HEK293 (cell line): ENCODE measurements around the gene SERPINB5.

Experiments
- CTCF ChIA-PET: fragments of 350-600 bp; formaldehyde crosslinking; extraction: SDS; loops from one replicate; lab custom pipeline; 2021; ENCODE audit warnings: antibody characterized with exemption; lab: Yijun Ruan, JAX
- POLR2A ChIA-PET: fragments of 300-600 bp; formaldehyde crosslinking; extraction: SDS; loops from one replicate; lab custom pipeline; 2020; ENCODE audit warnings: antibody characterized with exemption, inconsistent platforms; lab: Yijun Ruan, JAX
- H3K27ac ChIP-seq: fragments of 200-500 bp; sonication (Bioruptor generic); 2 replicates; pipeline ENCODE4 v1.5.1; 2014; ENCODE audit warnings: low read depth, low read length, control low read depth, inconsistent platforms; ENCODE audit errors: extremely low read depth
- H3K36me3 ChIP-seq, 2 experiments: fragments of 200-500 bp in 1 of 2; sonication (Bioruptor generic) in 1 of 2; 1 replicate in 1 of 2; 2 replicates in 1 of 2; pipeline ENCODE4 v1.5.1; 2014 to 2017; ENCODE audit warnings: inconsistent platforms in 2 of 2, low read length in 2 of 2; ENCODE audit not compliant: control insufficient read depth in 2 of 2, insufficient read depth in 1 of 2
- H3K4me1 ChIP-seq: fragments of 200-500 bp; sonication (Bioruptor generic); 2 replicates; pipeline ENCODE4 v1.5.1; 2014; ENCODE audit warnings: mild to moderate bottlenecking, low read length, inconsistent platforms; ENCODE audit not compliant: control insufficient read depth, insufficient read depth
- H3K4me3 ChIP-seq: 2 replicates; pipeline ENCODE4 v1.5.1; 2011; ENCODE audit warnings: low read depth, mild to moderate bottlenecking, control low read depth, low read length, moderate library complexity
- H3K9me3 ChIP-seq: fragments of 200-500 bp; sonication (Bioruptor generic); 2 replicates; pipeline ENCODE4 v1.5.1; 2014; ENCODE audit warnings: low read depth, low read length, inconsistent platforms; ENCODE audit not compliant: control insufficient read depth, insufficient read depth
- AEBP2 ChIP-seq: fragments of 450-650 bp; formaldehyde crosslinking; IDR thresholded peaks from 2 replicates; pipeline ENCODE4 v1.5.1; 2016; ENCODE audit warnings: missing biosample characterization, missing genetic modification characterization, borderline replicate concordance
- CTCF ChIP-seq: fragments of 450-650 bp; formaldehyde crosslinking; IDR thresholded peaks from 2 replicates; pipeline ENCODE4 v1.5.1; 2016; ENCODE audit warnings: missing biosample characterization, missing genetic modification characterization
- HOXA7 ChIP-seq: sonication (generic); formaldehyde crosslinking; IDR thresholded peaks from 2 replicates; pipeline ENCODE4 v1.8.1; 2022; ENCODE audit warnings: missing genetic modification reagents, borderline replicate concordance
- HOXD13 ChIP-seq: sonication (generic); formaldehyde crosslinking; IDR thresholded peaks from 2 replicates; pipeline ENCODE4 v1.8.0; 2022; ENCODE audit warnings: missing genetic modification reagents, borderline replicate concordance
- IKZF3 ChIP-seq: fragments of 450-650 bp; IDR thresholded peaks from 2 replicates; pipeline ENCODE4 v1.5.0; 2018; ENCODE audit warnings: missing biosample characterization, mild to moderate bottlenecking, missing genetic modification characterization, moderate library complexity
- KLF9 ChIP-seq: fragments of 450-650 bp; formaldehyde crosslinking; IDR thresholded peaks from 2 replicates; pipeline ENCODE4 v1.5.1; 2016; ENCODE audit warnings: missing biosample characterization, missing genetic modification characterization, low read depth
- OVOL3 ChIP-seq: fragments of 450-650 bp; formaldehyde crosslinking; IDR thresholded peaks from 2 replicates; pipeline ENCODE4 v1.5.1; 2016; ENCODE audit warnings: missing biosample characterization, missing genetic modification characterization
- YY2 ChIP-seq: fragments of 450-650 bp; formaldehyde crosslinking; IDR thresholded peaks from 2 replicates; pipeline ENCODE4 v1.5.1; 2016; ENCODE audit warnings: missing biosample characterization, missing genetic modification characterization
- ZNF140 ChIP-seq: fragments of 450-650 bp; formaldehyde crosslinking; IDR thresholded peaks from 2 replicates; pipeline ENCODE4 v1.5.1; 2016; ENCODE audit warnings: missing biosample characterization, missing genetic modification characterization
- ZNF221 ChIP-seq: fragments of 450-650 bp; formaldehyde crosslinking; IDR thresholded peaks from 2 replicates; pipeline ENCODE4 v1.5.1; 2017; ENCODE audit warnings: missing biosample characterization, missing genetic modification characterization, borderline replicate concordance
- ZNF223 ChIP-seq: fragments of 450-650 bp; formaldehyde crosslinking; IDR thresholded peaks from 2 replicates; pipeline ENCODE4 v1.5.1; 2016; ENCODE audit warnings: missing biosample characterization, missing genetic modification characterization
- ZNF280C ChIP-seq: fragments of 450-650 bp; formaldehyde crosslinking; IDR thresholded peaks from 2 replicates; pipeline ENCODE4 v1.5.1; 2016; ENCODE audit warnings: missing biosample characterization, missing genetic modification characterization
- ZNF426 ChIP-seq: fragments of 450-650 bp; formaldehyde crosslinking; IDR thresholded peaks from 2 replicates; pipeline ENCODE4 v1.5.1; 2017; ENCODE audit warnings: missing biosample characterization, missing genetic modification characterization, mild to moderate bottlenecking, inconsistent platforms, moderate library complexity
- ZNF449 ChIP-seq: fragments of 450-650 bp; formaldehyde crosslinking; IDR thresholded peaks from 2 replicates; pipeline ENCODE4 v1.5.1; 2017; ENCODE audit warnings: missing biosample characterization, mild to moderate bottlenecking, missing genetic modification characterization, moderate library complexity
- ZNF629 ChIP-seq: fragments of 450-650 bp; formaldehyde crosslinking; IDR thresholded peaks from 2 replicates; pipeline ENCODE4 v1.5.1; 2017; ENCODE audit warnings: missing biosample characterization, missing genetic modification characterization
- ZNF654 ChIP-seq: fragments of 450-650 bp; formaldehyde crosslinking; IDR thresholded peaks from 2 replicates; pipeline ENCODE4 v1.5.1; 2016; ENCODE audit warnings: low read depth, missing biosample characterization, missing genetic modification characterization
- TF ChIP-seq, protein P1 (sequence below): fragments of 450-650 bp; formaldehyde crosslinking; IDR thresholded peaks from 2 replicates; pipeline ENCODE4 v1.5.1; 2016; ENCODE audit warnings: missing biosample characterization, missing genetic modification characterization
- TF ChIP-seq, protein P2 (sequence below): fragments of 450-650 bp; formaldehyde crosslinking; IDR thresholded peaks from 2 replicates; pipeline ENCODE4 v1.5.1; 2016; ENCODE audit warnings: missing biosample characterization, missing genetic modification characterization

Gene SERPINB5

GRCh38 chr18:63465059-63465458 lies 11.7 kb upstream of the SERPINB5 start (continued):
- TF ChIP-seq ZNF280C (tag by site-specific recombination) (no peak), ZNF223 (no peak), ZNF426 (tag by site-specific recombination) (no peak), HOXA7 (CRISPR knock-in tag) (no peak), ZNF449 (tag by site-specific recombination) (no peak), CTCF (tag by site-specific recombination) (no peak)

DNA sequence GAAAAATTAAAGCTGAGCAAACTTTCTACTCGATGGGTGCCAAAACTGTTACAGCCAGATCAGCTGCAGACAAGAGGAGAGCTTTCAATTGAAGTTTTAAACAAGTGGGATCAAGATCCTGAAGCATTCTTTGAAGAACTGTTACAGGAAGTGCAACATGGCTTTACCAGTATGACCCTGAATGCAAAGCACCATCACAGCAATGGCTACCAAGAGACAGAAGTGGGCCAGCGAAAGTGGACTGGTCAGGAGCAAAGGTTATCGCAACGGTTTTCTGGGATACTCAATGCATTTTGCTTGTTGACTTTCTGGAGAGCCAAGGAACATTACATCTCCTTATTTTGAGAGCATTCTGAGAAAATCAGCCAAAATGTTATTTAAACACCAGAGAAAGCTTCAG lies 9.1 kb upstream of the SERPINB5 start:
- ChIA-PET POLR2A (no interaction called here), CTCF (interaction anchor here (0.8 to 0.9 kb wide), 2 partner anchors 28 to 50 kb away, joined by 3 to 5 read pairs; no protein-coding TSS in a partner anchor)
- Histone ChIP-seq H3K4me3 (no peak overlapping the region), H3K4me1 (no peaks in the 10 kb centered on the region), H3K27ac (no peak overlapping the region), H3K36me3 (no peaks in the 10 kb centered on the region), H3K9me3 (no peaks in the 10 kb centered on the region)
- TF ChIP-seq ZNF654 (no peak), ZNF140 (no peak), KLF9 (tag by site-specific recombination) (no peak), ZNF629 (tag by site-specific recombination) (no peak), HOXA7 (CRISPR knock-in tag) (no peak), HOXD13 (CRISPR knock-in tag) (no peak), OVOL3 (tag by site-specific recombination) (no peak), YY2 (tag by site-specific recombination) (no peak), IKZF3 (tag by site-specific recombination) (no peak), ZNF221 (no peak), AEBP2 (tag by site-specific recombination) (no peak)
- TF ChIP-seq, protein P1, sequence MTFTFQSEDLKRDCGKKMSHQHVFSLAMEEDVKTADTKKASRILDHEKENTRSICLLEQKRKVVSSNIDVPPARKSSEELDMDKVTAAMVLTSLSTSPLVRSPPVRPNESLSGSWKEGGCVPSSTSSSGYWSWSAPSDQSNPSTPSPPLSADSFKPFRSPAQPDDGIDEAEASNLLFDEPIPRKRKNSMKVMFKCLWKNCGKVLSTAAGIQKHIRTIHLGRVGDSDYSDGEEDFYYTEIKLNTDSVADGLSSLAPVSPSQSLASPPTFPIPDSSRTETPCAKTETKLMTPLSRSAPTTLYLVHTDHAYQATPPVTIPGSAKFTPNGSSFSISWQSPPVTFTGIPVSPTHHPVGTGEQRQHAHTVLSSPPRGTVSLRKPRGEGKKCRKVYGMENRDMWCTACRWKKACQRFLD: no peak
- TF ChIP-seq, protein P2, sequence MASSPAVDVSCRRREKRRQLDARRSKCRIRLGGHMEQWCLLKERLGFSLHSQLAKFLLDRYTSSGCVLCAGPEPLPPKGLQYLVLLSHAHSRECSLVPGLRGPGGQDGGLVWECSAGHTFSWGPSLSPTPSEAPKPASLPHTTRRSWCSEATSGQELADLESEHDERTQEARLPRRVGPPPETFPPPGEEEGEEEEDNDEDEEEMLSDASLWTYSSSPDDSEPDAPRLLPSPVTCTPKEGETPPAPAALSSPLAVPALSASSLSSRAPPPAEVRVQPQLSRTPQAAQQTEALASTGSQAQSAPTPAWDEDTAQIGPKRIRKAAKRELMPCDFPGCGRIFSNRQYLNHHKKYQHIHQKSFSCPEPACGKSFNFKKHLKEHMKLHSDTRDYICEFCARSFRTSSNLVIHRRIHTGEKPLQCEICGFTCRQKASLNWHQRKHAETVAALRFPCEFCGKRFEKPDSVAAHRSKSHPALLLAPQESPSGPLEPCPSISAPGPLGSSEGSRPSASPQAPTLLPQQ (tag by site-specific recombination): no peak
